HepG2 (cell line): ENCODE results near the gene ASGR1. TPM values are rescaled to one million over a fixed set of nuclear protein-coding genes. Genes with fewer than 3 reads are reported as not detected.
"Not testable (repeated sequence)": the region's sequence is repeated elsewhere in the genome, so short reads cannot be mapped to it uniquely, and the experiment has no call there.

Experiments used
- ATAC-seq: fragments of 200-7000 bp; cut with Tn5 transposase; 3 replicates; pipeline ENCODE4 v1.9.1; 2020; ENCODE audit warnings: mild to moderate bottlenecking, moderate library complexity
- BruUV-seq: library from RNA; stranded (reverse); fragments of 400-500 nt; replicated peaks from 2 replicates; lab custom pipeline; 2021; lab: Mats Ljungman, UMichigan
- CTCF ChIA-PET: fragments of 300-600 bp; formaldehyde crosslinking; extraction: SDS; loops from one replicate; lab custom pipeline; 2021; ENCODE audit warnings: low total read pairs, inconsistent platforms, low intra/inter-chr PET ratio; lab: Yijun Ruan, JAX
- POLR2A ChIA-PET: fragments of 350-600 bp; sonication (Branson Sonifier 250); formaldehyde crosslinking; loops from one replicate; lab custom pipeline; 2020; ENCODE audit warnings: antibody characterized with exemption, inconsistent platforms; lab: Yijun Ruan, JAX
- DNase-seq: peaks from one replicate; pipeline ENCODE4 v3.0.0-alpha.2; 2015; ENCODE audit warnings: low spot score
- FAIRE-seq: peaks from 3 replicates; lab custom pipeline; 2011; peaks lifted over from hg19 to GRCh38; lab: Jason Lieb, UNC
- H2AFZ ChIP-seq: one replicate; pipeline ENCODE4 v1.6.1; 2011; ENCODE audit warnings: low read length, inconsistent platforms
- H3K27ac ChIP-seq: fragments of 300-600 bp; 3 replicates; pipeline ENCODE4 v1.8.0; 2011; ENCODE audit warnings: mixed run types, mild to moderate bottlenecking, mixed read lengths, low read length, inconsistent platforms; ENCODE audit not compliant: insufficient read depth; ENCODE audit errors: extremely low read length
- H3K27me3 ChIP-seq, 2 experiments: fragments of 200-600 bp in 1 of 2; 2 replicates in 1 of 2; 3 replicates in 1 of 2; pipeline versions ENCODE4 v1.6.0 to v1.8.0; 2011; ENCODE audit warnings: low read length in 2 of 2, mild to moderate bottlenecking in 2 of 2, moderate library complexity in 2 of 2, inconsistent platforms in 1 of 2; ENCODE audit not compliant: insufficient read depth in 2 of 2, control insufficient read depth in 1 of 2
- H3K36me3 ChIP-seq, 2 experiments: fragments of 200-600 bp in 1 of 2; replicated peaks in 1 of 2; 2 replicates in 1 of 2; 3 replicates in 1 of 2; pipeline versions ENCODE4 v1.5.1 to v1.8.0; 2011; ENCODE audit warnings: low read length in 2 of 2, inconsistent platforms in 1 of 2; ENCODE audit not compliant: insufficient read depth in 2 of 2, control insufficient read depth in 1 of 2
- H3K4me1 ChIP-seq: 2 replicates; pipeline ENCODE4 v1.5.1; 2012; ENCODE audit warnings: low read length, inconsistent platforms; ENCODE audit not compliant: insufficient read depth
- H3K4me2 ChIP-seq: 2 replicates; pipeline ENCODE4 v1.6.0; 2011; ENCODE audit warnings: low read depth, low read length, inconsistent platforms
- H3K4me3 ChIP-seq, 3 experiments: fragments of 200-600 bp in 1 of 3; sonication (generic), shearing (Covaris generic) in 1 of 3; replicated peaks in 1 of 3; 2 replicates each; pipeline ENCODE4 v1.5.1; 2011 to 2016; ENCODE audit warnings: low read length in 3 of 3, inconsistent platforms in 2 of 3, low read depth in 2 of 3, mild to moderate bottlenecking in 2 of 3, control low read depth in 1 of 3, mixed read lengths in 1 of 3; ENCODE audit not compliant: insufficient read depth in 1 of 3
- H3K79me2 ChIP-seq: one replicate; pipeline ENCODE4 v1.6.1; 2011; ENCODE audit warnings: low read length, inconsistent platforms; ENCODE audit not compliant: insufficient read depth
- H3K9ac ChIP-seq: 2 replicates; pipeline ENCODE4 v1.6.0; 2011; ENCODE audit warnings: mild to moderate bottlenecking, low read depth, low read length, inconsistent platforms; ENCODE audit not compliant: insufficient read depth
- H3K9me3 ChIP-seq: 2 replicates; pipeline ENCODE4 v1.5.1; 2012; ENCODE audit warnings: mild to moderate bottlenecking, low read length
- H4K20me1 ChIP-seq: 2 replicates; pipeline ENCODE4 v1.6.0; 2011; ENCODE audit warnings: inconsistent platforms, mild to moderate bottlenecking, low read length, moderate library complexity; ENCODE audit not compliant: insufficient read depth
- ZNF121 ChIP-seq: sonication (generic); formaldehyde crosslinking; IDR thresholded peaks from 2 replicates; pipeline ENCODE4 v1.5.0; 2020; ENCODE audit warnings: mild to moderate bottlenecking, missing genetic modification reagents
- ZNF687 ChIP-seq: sonication (generic); formaldehyde crosslinking; IDR thresholded peaks from 2 replicates; pipeline ENCODE4 v1.5.1; 2020; ENCODE audit warnings: mild to moderate bottlenecking, missing genetic modification reagents, moderate library complexity
- WGBS: methylation state at CpG from one replicate; pipeline ENCODE4 v1.1.6; 2017; ENCODE audit warnings: low lambda C conversion rate; 5-methylcytosine and 5-hydroxymethylcytosine counted together
- in situ Hi-C: cut with HindIII; loops from 2 replicates; pipeline ENCODE4 v1.10.0; 2017; ENCODE audit warnings: low pct_unique_long_range_greater_than_20kb; ENCODE audit not compliant: extremely low pct_ligation_motif_present
- intact Hi-C: fragments of 100-400 bp; cut with micrococcal nuclease; formaldehyde crosslinking; loops from one replicate; pipeline ENCODE4 v1.10.0; 2022; ENCODE audit not compliant: unreplicated experiment
- polyA plus RNA-seq, 8 experiments: library from polyadenylated mRNA; depleted of rRNA in 3 of 8; stranded (reverse) in 7 of 8; unstranded in 1 of 8; fragments of >200 nt; fragmentation: Illumina TruSeq in 4 of 8; extraction: Trizol in 4 of 8; gene quantifications; 2 replicates each; pipeline versions ENCODE4 v1.2.1 to v1.2.3, GENCODE V29; 2011 to 2016; ENCODE audit warnings: low read depth in 4 of 8, missing spikeins in 1 of 8, mixed read lengths in 1 of 8; ENCODE audit not compliant: insufficient read depth in 1 of 8
- total RNA-seq, 5 experiments: library from RNA; depleted of rRNA; stranded (reverse); fragments of >200 nt; fragmentation: Illumina TruSeq; extraction: Trizol; gene quantifications; 2 replicates each; pipeline ENCODE4 v1.2.3, GENCODE V29; 2016; ENCODE audit warnings: low read depth in 1 of 5

ASGR1 gene
- total and polyA plus RNA-seq, 2 of the 13 experiments (the other 11 are each of a cell fraction or from before 2014, with no cell fraction given) = 353 to 796 TPM

GRCh38 chr17:7183433-7184090 lies 4.4 kb upstream of the ASGR1 start (continued):
- TF ChIP-seq ZNF687 = no peak
- TF ChIP-seq, all 625 proteins: peak for 11

- H3K27me3 ChIP-seq, H3K4me3 ChIP-seq, DNase-seq, POLR2A ChIA-PET, H3K9ac ChIP-seq, CTCF ChIA-PET, H3K4me2 ChIP-seq, BruUV-seq, FAIRE-seq, ATAC-seq, in situ Hi-C loops, H2AFZ ChIP-seq, H3K27ac ChIP-seq, H3K9me3 ChIP-seq, H4K20me1 ChIP-seq, intact Hi-C loops, H3K36me3 ChIP-seq: not testable (repeated sequence)
- H3K79me2 ChIP-seq = peaks cover 21% of the 10 kb centered on the region
- WGBS = 96% methylated on average over 2 of the region's 2 CpGs
- TF ChIP-seq ZNF121 (CRISPR knock-in tag) = peak; percentile 49; the same call in 1 of the 2 replicates
- peaks cover 56% of the 10 kb centered on the region for H3K4me1 ChIP-seq
Observed at GRCh38 chr17:7182101-7182500, 2.9 kb upstream of the ASGR1 start.
